CD4-positive, alpha-beta T cell (primary cell): ENCODE measurements around the gene APBB3. TPM values are rescaled to one million over a fixed set of nuclear protein-coding genes. Genes with fewer than 3 reads are reported as not detected.
A peak's percentile ranks its signal among the peaks of the same experiment; 100 is the strongest.

Source experiments
- ATAC-seq: fragments of 200-7000 bp; cut with Tn5 transposase; one replicate; pipeline ENCODE4 v1.10.0; 2022; ENCODE audit warnings: mild to moderate bottlenecking; ENCODE audit not compliant: poor library complexity
- CTCF ChIA-PET: fragments of 350-600 bp; sonication (Branson Sonifier 250); formaldehyde crosslinking; loops from one replicate; lab custom pipeline; 2021; ENCODE audit warnings: antibody characterized with exemption, inconsistent platforms; lab: Charles Lee
- POLR2A ChIA-PET: fragments of 350-600 bp; sonication (Branson Sonifier 250); formaldehyde crosslinking; loops from one replicate; lab custom pipeline; 2021; ENCODE audit warnings: antibody characterized with exemption, inconsistent platforms; lab: Charles Lee
- DNase-seq, 14 experiments: peaks; one replicate each; pipeline ENCODE4 v3.0.0-alpha.2; 2013 to 2020; ENCODE audit warnings: mixed read lengths in 2 of 14
- H3K27ac ChIP-seq, 2 donors: one replicate each; pipeline versions ENCODE4 v1.5.1 to v1.7.0; 2013; ENCODE audit warnings: low read length in 2 of 2, low read depth in 1 of 2, mild to moderate bottlenecking in 1 of 2
- H3K27me3 ChIP-seq, 2 experiments: 1 replicate in 1 of 2; 2 replicates in 1 of 2; pipeline versions ENCODE4 v1.6.1 to v1.7.0; 2013; ENCODE audit warnings: low read length in 2 of 2, control low read depth in 1 of 2, mild to moderate bottlenecking in 1 of 2, moderate library complexity in 1 of 2; ENCODE audit not compliant: insufficient read depth in 2 of 2, control insufficient read depth in 1 of 2
- H3K36me3 ChIP-seq: one replicate; pipeline ENCODE4 v1.6.1; 2013; ENCODE audit warnings: low read length, control low read depth; ENCODE audit not compliant: insufficient read depth
- H3K4me1 ChIP-seq: one replicate; pipeline ENCODE4 v1.6.1; 2013; ENCODE audit warnings: low read length, control low read depth; ENCODE audit not compliant: insufficient read depth
- H3K4me3 ChIP-seq: one replicate; pipeline ENCODE4 v1.5.1; 2013; ENCODE audit warnings: mild to moderate bottlenecking, low read length, moderate library complexity
- H3K9me3 ChIP-seq, 2 experiments: 1 replicate in 1 of 2; 2 replicates in 1 of 2; pipeline versions ENCODE4 v1.6.1 to v1.7.0; 2013; ENCODE audit warnings: low read length in 2 of 2, mild to moderate bottlenecking in 2 of 2, control low read depth in 1 of 2, moderate library complexity in 1 of 2; ENCODE audit not compliant: control insufficient read depth in 1 of 2, insufficient read depth in 1 of 2
- H3K27ac Mint-ChIP-seq: one replicate; pipeline ENCODE4 v1.8.0; 2020; ENCODE audit warnings: mixed read lengths
- H3K27me3 Mint-ChIP-seq: one replicate; pipeline ENCODE4 v1.8.0; 2021; ENCODE audit warnings: mixed read lengths
- H3K36me3 Mint-ChIP-seq: one replicate; pipeline ENCODE4 v1.8.0; 2021; ENCODE audit warnings: low read depth, mixed read lengths
- H3K4me1 Mint-ChIP-seq: one replicate; pipeline ENCODE4 v1.8.0; 2021; ENCODE audit warnings: low read depth, mixed read lengths
- H3K4me3 Mint-ChIP-seq: one replicate; pipeline ENCODE4 v1.8.0; 2020; ENCODE audit warnings: mild to moderate bottlenecking, mixed read lengths
- H3K9me3 Mint-ChIP-seq: one replicate; pipeline ENCODE4 v1.8.0; 2020; ENCODE audit warnings: mixed read lengths
- CTCF ChIP-seq: fragments of 200-600 bp; IDR thresholded peaks from one replicate; pipeline ENCODE4 v1.8.0; 2022; ENCODE audit warnings: antibody characterized with exemption, mild to moderate bottlenecking
- intact Hi-C, 2 experiments: fragments of 100-400 bp; cut with DNase I in 1 of 2; cut with micrococcal nuclease in 1 of 2; formaldehyde crosslinking; loops; one replicate each; pipeline versions ENCODE4 v1.15.1 to v1.9.0; 2023 to 2025; cut with DNase I, micrococcal nuclease
- total RNA-seq, 174 experiments: library from RNA in 2 of 174; stranded (reverse) in 2 of 174; gene quantifications; one replicate each; pipeline ENCODE4 v1.2.3 and lab custom pipeline; 2021 to 2026

APBB3 gene
- total RNA-seq, 2 experiments from 2014 or later = 56.6 to 61.5 TPM

GRCh38 chr5:140558542-140558941, 5.9 kb downstream of the APBB3 start:
- POLR2A ChIA-PET = interaction anchor here (8.9 kb wide), 1 partner anchor 11 kb away, joined by 87 read pairs; the partner anchor contains the start of gene EIF4EBP3
- Mint-ChIP-seq H3K4me3 (peak overlapping the region; percentile 92), H3K36me3 (peaks cover 31% of the 10 kb centered on the region), H3K4me1 (peaks cover 54% of the 10 kb centered on the region), H3K27me3 (no peaks in the 10 kb centered on the region), H3K9me3 (no peaks in the 10 kb centered on the region), H3K27ac (peak overlapping the region; percentile 81)
- CTCF ChIA-PET = interaction anchor here (1.1 kb wide), 1 partner anchor 11 kb away, joined by 4 read pairs; the partner anchor contains the start of gene EIF4EBP3
- DNase-seq (peak in 1 of 14 experiments; percentile 12), ATAC-seq (no peak)
- Histone ChIP-seq H3K9me3 (no peaks in the 10 kb centered on the region), H3K4me1 (peaks cover 45% of the 10 kb centered on the region), H3K27ac (no peak overlapping the region), H3K27me3 (no peaks in the 10 kb centered on the region), H3K36me3 (peaks cover 13% of the 10 kb centered on the region), H3K4me3 (no peak overlapping the region)
- intact Hi-C loops = no loop called here
- no peak for TF ChIP-seq CTCF

GRCh38 chr5:140557965-140558364, 6.4 kb downstream of the APBB3 start:
- intact Hi-C loops = no loop called here
- Histone ChIP-seq H3K27me3 (no peaks in the 10 kb centered on the region), H3K27ac (peak overlapping the region; percentile 90 to 94), H3K36me3 (peaks cover 16% of the 10 kb centered on the region), H3K4me1 (peaks cover 40% of the 10 kb centered on the region), H3K4me3 (peak overlapping the region; percentile 89), H3K9me3 (no peaks in the 10 kb centered on the region)
- no peaks in the 10 kb centered on the region for H3K9me3 Mint-ChIP-seq
- ChIA-PET POLR2A (interaction anchor here (1.1 to 1.4 kb wide), 8 partner anchors 9 to 153 kb away, joined by 3 to 43 read pairs (median 6); partner anchors contain the start of genes CD14, EIF4EBP3, IK and NDUFA2), CTCF (interaction anchor here (1.1 to 2.4 kb wide), 2 partner anchors 10 kb away, joined by 4 to 14 read pairs; partner anchors contain the start of gene EIF4EBP3)
- no peak for DNase-seq
- peaks cover 54% of the 10 kb centered on the region for H3K4me1 Mint-ChIP-seq
- peak overlapping the region; percentile 92 for H3K4me3 Mint-ChIP-seq
- no peak for ATAC-seq
- no peak for TF ChIP-seq CTCF
- no peaks in the 10 kb centered on the region for H3K27me3 Mint-ChIP-seq
- peaks cover 37% of the 10 kb centered on the region for H3K36me3 Mint-ChIP-seq
- peak overlapping the region; percentile 81 for H3K27ac Mint-ChIP-seq

GRCh38 chr5:140557136-140557805, 7.1 kb downstream of the APBB3 start, which contains the start of gene SRA1:
TSS of gene SRA1 (minus strand) at chr5:140557473. CDS start at chr5:140557452, 21 bp downstream.
- H3K27ac Mint-ChIP-seq = peak within 1 kb of the TSS; percentile 81
- H3K9me3 Mint-ChIP-seq = no peaks in the 10 kb centered on the region
- no peak for TF ChIP-seq CTCF
- peak within 1 kb of the TSS; percentile 90 to 94 for H3K27ac ChIP-seq
- ChIA-PET POLR2A (interaction anchor here (0.9 to 1.4 kb wide), 15 partner anchors 8 to 156 kb away, joined by 3 to 43 read pairs (median 4); partner anchors contain the start of genes ANKHD1, CD14, EIF4EBP3 and IK), CTCF (interaction anchor here (2.4 kb wide), 1 partner anchor 10 kb away, joined by 14 read pairs; the partner anchor contains the start of gene EIF4EBP3)
- no peaks in the 10 kb centered on the region for H3K27me3 Mint-ChIP-seq
- H3K36me3 Mint-ChIP-seq = peaks cover 40% of the 10 kb centered on the region
- peaks cover 20% of the 10 kb centered on the region for H3K36me3 ChIP-seq
- no peaks in the 10 kb centered on the region for H3K9me3 ChIP-seq
- H3K4me3 Mint-ChIP-seq = peak within 1 kb of the TSS; percentile 92
- peaks cover 52% of the 10 kb centered on the region for H3K4me1 Mint-ChIP-seq
- no peaks in the 10 kb centered on the region for H3K27me3 ChIP-seq
- intact Hi-C loops = no loop called here
- peak; percentile 59 to 91 (median 76) for DNase-seq
- ATAC-seq = peak; percentile 81
- H3K4me3 ChIP-seq = peak within 1 kb of the TSS; percentile 89
- H3K4me1 ChIP-seq = peaks cover 35% of the 10 kb centered on the region
